ENCODE data around the gene PELI3.

DNA sequence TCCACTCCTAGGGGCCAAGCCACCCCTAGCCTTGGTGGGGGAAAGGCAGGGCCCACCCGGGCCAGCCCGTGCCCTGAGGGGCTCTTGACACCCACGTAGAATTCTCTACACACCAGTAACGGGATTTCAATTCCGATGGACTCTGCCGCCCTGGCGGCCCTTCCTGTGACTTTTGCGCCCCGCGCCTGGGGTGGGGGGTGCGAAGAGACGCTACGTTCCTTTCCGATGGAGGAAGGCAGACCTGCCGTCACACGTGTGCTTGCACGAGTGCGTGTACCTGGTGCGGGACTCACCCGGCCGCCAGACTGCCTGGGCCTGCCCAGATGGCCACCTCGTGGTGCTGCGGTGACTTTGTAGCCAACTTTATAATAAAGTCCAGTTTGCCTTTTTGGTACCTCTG lies 40.4 kb upstream of the PELI3 start:
- TF ChIP-seq, protein P1, sequence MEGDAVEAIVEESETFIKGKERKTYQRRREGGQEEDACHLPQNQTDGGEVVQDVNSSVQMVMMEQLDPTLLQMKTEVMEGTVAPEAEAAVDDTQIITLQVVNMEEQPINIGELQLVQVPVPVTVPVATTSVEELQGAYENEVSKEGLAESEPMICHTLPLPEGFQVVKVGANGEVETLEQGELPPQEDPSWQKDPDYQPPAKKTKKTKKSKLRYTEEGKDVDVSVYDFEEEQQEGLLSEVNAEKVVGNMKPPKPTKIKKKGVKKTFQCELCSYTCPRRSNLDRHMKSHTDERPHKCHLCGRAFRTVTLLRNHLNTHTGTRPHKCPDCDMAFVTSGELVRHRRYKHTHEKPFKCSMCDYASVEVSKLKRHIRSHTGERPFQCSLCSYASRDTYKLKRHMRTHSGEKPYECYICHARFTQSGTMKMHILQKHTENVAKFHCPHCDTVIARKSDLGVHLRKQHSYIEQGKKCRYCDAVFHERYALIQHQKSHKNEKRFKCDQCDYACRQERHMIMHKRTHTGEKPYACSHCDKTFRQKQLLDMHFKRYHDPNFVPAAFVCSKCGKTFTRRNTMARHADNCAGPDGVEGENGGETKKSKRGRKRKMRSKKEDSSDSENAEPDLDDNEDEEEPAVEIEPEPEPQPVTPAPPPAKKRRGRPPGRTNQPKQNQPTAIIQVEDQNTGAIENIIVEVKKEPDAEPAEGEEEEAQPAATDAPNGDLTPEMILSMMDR (IDR thresholded peaks at IDR 0.05): no peak
- no peak for TF ChIP-seq POLR2A (IDR thresholded peaks at IDR 0.05)

Measured in uterus (tissue), 2 donors.